ENCODE data around the gene GPHA2. TPM values are rescaled to one million over a fixed set of nuclear protein-coding genes. Genes with fewer than 3 reads are reported as not detected.

Gene GPHA2
- total RNA-seq, 2 experiments from 2014 or later: not detected

- H3K4me3 Mint-ChIP-seq: no peak overlapping the region
- DNase-seq (no peak), ATAC-seq (ENCODE audit: low read depth) (no peak)
- peaks cover 30% of the 10 kb centered on the region for H3K27me3 Mint-ChIP-seq
- no peak overlapping the region for H3K27ac Mint-ChIP-seq
- H3K36me3 Mint-ChIP-seq: no peaks in the 10 kb centered on the region
- no peaks in the 10 kb centered on the region for H3K9me3 Mint-ChIP-seq
- no peaks in the 10 kb centered on the region for H3K4me1 Mint-ChIP-seq
- POLR2A ChIA-PET: no interaction called here
Observed at GRCh38 chr11:64947208-64947814, 11.6 kb upstream of the GPHA2 start.

DNA sequence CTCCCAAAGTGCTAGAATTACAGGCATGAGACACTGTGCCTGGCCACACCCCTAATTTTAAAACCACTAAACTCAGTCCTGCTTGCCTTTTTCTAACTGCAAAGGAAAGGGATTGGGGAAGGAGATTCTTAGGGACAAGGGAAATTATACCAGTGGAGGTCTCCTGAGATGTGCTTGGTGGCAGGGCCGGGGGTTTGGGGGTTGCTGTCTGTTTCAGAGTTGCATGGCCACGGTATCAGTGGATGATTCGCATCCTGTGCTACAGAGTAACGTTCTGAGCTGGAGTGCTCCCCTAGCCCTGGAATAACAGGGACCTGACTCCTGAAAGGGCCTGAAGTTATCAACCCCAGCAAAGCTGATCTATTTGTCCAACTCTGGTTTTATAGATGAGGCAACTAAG lies 846 bp upstream of the GPHA2 start:
- H3K36me3 Mint-ChIP-seq: peaks cover 7% of the 10 kb centered on the region
- no peaks in the 10 kb centered on the region for H3K4me1 Mint-ChIP-seq
- H3K4me3 Mint-ChIP-seq: no peak overlapping the region
- no peak overlapping the region for H3K27ac Mint-ChIP-seq
- POLR2A ChIA-PET: interaction anchor here (1.3 kb wide), 1 partner anchor 12 kb away, joined by 3 read pairs; the partner anchor contains the start of gene PPP2R5B
- H3K27me3 Mint-ChIP-seq: peaks cover 10% of the 10 kb centered on the region
- ATAC-seq (ENCODE audit: low read depth) (no peak), DNase-seq (no peak)
- no peaks in the 10 kb centered on the region for H3K9me3 Mint-ChIP-seq

DNA sequence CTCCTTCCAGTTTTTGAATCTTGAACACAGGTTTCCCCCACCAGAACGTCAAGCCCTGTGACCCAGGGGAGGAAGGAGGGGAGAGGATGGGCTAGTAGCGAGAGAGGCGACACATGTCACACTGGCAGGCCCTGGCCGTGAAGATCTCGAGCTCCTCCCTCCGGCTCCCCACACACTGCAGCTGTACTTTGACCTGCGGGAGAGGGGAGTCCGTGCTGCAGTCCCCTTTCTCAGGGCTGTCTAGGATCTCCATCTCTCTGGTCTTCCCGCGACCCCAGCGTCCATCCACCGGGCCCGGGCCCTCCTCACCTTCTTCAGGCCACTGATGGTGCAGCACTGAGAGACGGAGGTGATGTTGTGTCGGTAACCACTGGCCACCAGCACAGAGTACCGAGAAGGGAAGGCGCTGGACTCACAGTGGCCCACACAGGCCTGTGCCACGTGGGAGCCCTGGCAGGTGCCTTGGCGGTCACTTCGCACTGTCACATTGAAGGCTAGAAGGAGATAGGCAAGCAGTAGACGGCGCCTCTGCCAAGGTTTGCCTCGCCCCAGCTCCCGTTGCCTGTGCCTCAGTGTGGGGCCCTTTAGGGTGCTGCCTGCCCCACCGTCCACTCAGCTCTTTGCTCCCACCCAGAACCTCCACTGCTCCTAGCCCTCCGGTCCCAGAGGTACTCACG lies 873 bp downstream of the GPHA2 start:
- ATAC-seq (ENCODE audit: low read depth) (no peak), DNase-seq (no peak)
- Mint-ChIP-seq H3K27me3 (peaks cover 6% of the 10 kb centered on the region), H3K4me1 (no peaks in the 10 kb centered on the region), H3K4me3 (no peak overlapping the region), H3K36me3 (peaks cover 7% of the 10 kb centered on the region), H3K9me3 (no peaks in the 10 kb centered on the region), H3K27ac (no peak overlapping the region)
- POLR2A ChIA-PET: no interaction called here

DNA sequence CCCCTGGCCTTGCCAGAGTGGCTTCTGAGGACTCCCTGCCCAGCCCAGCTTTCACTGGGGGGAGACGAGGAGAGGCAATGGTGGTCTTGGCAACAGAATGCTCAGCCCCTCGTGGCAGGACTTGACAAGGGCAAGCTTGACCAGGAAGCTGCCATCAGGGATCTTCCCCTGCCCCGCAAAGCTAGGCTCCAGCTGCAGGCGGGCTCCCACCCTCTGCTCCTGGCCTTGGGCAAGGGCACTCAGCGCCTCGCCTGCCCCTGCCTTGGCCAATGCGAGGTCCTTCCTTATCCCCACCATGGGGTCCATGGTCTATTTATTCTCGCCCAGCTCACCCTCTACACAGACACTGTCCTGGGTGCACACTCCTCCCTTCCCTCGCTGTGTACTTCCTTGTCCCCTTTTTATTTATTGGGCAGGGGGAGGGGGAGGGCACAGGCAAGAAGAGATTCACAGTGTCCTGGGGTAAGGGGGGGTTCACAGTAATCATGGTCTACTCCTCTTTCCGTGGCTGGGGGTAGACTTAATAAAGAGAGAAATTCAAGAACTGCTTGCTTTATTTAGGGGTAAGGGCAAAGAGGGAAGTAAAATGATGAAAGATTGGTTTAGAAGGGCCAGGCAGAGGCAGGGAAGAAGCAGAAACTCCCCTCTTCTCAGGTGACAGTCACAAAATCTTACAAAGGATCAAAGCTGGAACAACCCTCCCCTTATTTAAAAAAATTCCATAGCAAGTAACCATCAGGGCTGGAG lies 1.6 kb downstream of the GPHA2 start:
- Mint-ChIP-seq H3K36me3 (peaks cover 10% of the 10 kb centered on the region), H3K27me3 (peaks cover 6% of the 10 kb centered on the region), H3K27ac (no peak overlapping the region), H3K4me3 (no peak overlapping the region), H3K4me1 (no peaks in the 10 kb centered on the region), H3K9me3 (no peaks in the 10 kb centered on the region)
- ATAC-seq (ENCODE audit: low read depth): no peak
- DNase-seq: no peak
- POLR2A ChIA-PET: no interaction called here

GRCh38 chr11:64933213-64933934 lies 2.3 kb downstream of the GPHA2 start:
- H3K36me3 Mint-ChIP-seq: peaks cover 10% of the 10 kb centered on the region
- no peak for DNase-seq
- no peak overlapping the region for H3K4me3 Mint-ChIP-seq
- H3K4me1 Mint-ChIP-seq: no peaks in the 10 kb centered on the region
- H3K27ac Mint-ChIP-seq: peak overlapping the region; percentile 48
- ATAC-seq (ENCODE audit: low read depth): no peak
- peaks cover 4% of the 10 kb centered on the region for H3K27me3 Mint-ChIP-seq
- POLR2A ChIA-PET: no interaction called here
- H3K9me3 Mint-ChIP-seq: no peaks in the 10 kb centered on the region

DNA sequence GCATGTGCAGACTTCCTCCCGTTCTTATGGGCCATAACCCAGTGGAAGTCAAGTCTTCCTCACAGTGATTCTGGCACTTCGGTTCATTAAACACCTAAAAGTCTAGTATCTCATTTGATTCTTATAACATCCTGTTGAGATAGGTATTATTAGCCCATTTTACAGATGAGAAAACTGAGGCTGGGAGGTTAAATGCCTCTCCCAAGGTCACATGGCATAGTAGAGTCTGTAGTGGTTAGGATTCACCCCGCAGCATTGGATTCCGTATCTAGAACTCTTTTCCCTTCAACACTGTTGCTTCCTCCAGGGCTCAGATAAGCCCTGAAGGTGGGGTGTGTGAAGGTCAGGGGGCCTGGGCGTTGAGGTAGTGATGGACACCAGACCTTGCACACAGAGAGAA lies 3.4 kb downstream of the GPHA2 start:
- POLR2A ChIA-PET: no interaction called here
- H3K4me3 Mint-ChIP-seq: no peak overlapping the region
- ATAC-seq (ENCODE audit: low read depth) (no peak), DNase-seq (no peak)
- no peak overlapping the region for H3K27ac Mint-ChIP-seq
- H3K9me3 Mint-ChIP-seq: no peaks in the 10 kb centered on the region
- no peaks in the 10 kb centered on the region for H3K27me3 Mint-ChIP-seq
- H3K36me3 Mint-ChIP-seq: peaks cover 13% of the 10 kb centered on the region
- H3K4me1 Mint-ChIP-seq: no peaks in the 10 kb centered on the region

DNA sequence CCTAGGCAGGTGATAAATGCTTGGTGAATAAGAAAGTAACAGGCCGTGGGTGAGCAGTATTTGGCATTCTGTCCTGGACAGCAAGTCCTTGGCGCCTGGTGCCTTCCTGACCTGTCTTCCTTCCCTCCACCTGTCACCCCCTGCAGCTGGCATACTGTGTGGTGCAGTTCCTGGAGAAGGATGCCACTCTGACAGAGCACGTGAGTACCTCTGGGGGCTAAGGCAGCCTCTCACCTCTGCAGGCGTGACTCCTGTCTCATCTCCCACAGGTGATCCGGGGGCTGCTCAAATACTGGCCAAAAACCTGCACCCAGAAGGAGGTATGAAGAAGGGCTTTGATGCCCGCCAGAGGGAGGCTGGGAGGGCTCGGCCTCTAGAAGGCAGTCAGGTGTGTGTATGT lies 4.4 kb downstream of the GPHA2 start:
- peaks cover under 1% of the 10 kb centered on the region for H3K4me1 Mint-ChIP-seq
- no peak for DNase-seq
- no peak overlapping the region for H3K4me3 Mint-ChIP-seq
- no peaks in the 10 kb centered on the region for H3K27me3 Mint-ChIP-seq
- no peak for ATAC-seq (ENCODE audit: low read depth)
- POLR2A ChIA-PET: interaction anchor here (0.6 kb wide), 1 partner anchor 450 kb away, joined by 4 read pairs; no protein-coding TSS in a partner anchor
- no peaks in the 10 kb centered on the region for H3K9me3 Mint-ChIP-seq
- H3K36me3 Mint-ChIP-seq: peaks cover 14% of the 10 kb centered on the region
- no peak overlapping the region for H3K27ac Mint-ChIP-seq

- Mint-ChIP-seq H3K27ac (no peak overlapping the region), H3K9me3 (no peaks in the 10 kb centered on the region), H3K36me3 (peaks cover 14% of the 10 kb centered on the region), H3K27me3 (no peaks in the 10 kb centered on the region), H3K4me3 (no peak overlapping the region), H3K4me1 (peaks cover 2% of the 10 kb centered on the region)
- ATAC-seq (ENCODE audit: low read depth): no peak
- POLR2A ChIA-PET: no interaction called here
- DNase-seq: no peak
Observed at GRCh38 chr11:64930340-64930739, 5.4 kb downstream of the GPHA2 start.

DNA sequence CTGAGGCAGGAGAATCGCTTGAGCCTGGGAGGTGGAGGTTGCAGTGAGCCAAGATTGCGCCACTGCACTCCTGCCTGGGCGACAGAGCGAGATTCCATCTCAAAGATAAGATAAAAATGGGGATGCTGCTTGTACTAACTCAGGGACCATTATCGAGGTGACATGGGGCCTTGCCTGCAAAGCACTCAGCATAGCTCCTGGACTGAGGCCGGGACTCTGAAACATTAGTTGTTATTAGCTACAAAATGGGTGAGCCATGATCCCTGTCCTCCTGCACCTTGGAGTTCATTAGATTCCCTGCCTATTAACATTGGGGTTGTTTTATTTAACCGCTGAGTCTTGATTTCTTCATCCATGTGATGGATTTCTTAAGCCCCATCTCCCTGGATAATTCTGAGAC lies 6.1 kb downstream of the GPHA2 start:
- Mint-ChIP-seq H3K4me3 (no peak overlapping the region), H3K27ac (no peak overlapping the region), H3K9me3 (no peaks in the 10 kb centered on the region), H3K4me1 (peaks cover 7% of the 10 kb centered on the region), H3K36me3 (peaks cover 14% of the 10 kb centered on the region), H3K27me3 (no peaks in the 10 kb centered on the region)
- POLR2A ChIA-PET: no interaction called here
- no peak for ATAC-seq (ENCODE audit: low read depth)
- no peak for DNase-seq

DNA sequence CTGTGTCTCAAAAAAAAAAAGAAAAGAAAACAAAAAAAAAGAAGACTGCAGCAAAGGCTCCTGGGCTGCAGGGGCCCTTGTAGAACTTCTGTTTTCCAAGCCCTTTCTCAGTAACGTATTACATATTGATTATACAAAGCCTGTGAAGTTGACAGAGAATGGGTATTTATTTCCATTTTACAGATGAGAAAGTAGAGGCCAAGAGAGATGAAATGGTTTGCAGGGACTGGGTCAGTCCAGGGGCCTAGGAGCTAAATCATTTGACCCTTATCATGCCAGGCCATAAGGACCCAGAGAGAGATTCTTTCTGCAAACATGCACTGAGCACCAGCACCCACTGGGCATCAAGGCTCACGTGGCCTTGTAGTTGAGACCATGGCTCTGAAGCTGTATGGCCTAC lies 6.7 kb downstream of the GPHA2 start:
- no peak for DNase-seq
- Mint-ChIP-seq H3K4me1 (peaks cover 10% of the 10 kb centered on the region), H3K4me3 (no peak overlapping the region), H3K36me3 (peaks cover 13% of the 10 kb centered on the region), H3K9me3 (no peaks in the 10 kb centered on the region), H3K27ac (no peak overlapping the region), H3K27me3 (no peaks in the 10 kb centered on the region)
- POLR2A ChIA-PET: no interaction called here
- no peak for ATAC-seq (ENCODE audit: low read depth)

DNA sequence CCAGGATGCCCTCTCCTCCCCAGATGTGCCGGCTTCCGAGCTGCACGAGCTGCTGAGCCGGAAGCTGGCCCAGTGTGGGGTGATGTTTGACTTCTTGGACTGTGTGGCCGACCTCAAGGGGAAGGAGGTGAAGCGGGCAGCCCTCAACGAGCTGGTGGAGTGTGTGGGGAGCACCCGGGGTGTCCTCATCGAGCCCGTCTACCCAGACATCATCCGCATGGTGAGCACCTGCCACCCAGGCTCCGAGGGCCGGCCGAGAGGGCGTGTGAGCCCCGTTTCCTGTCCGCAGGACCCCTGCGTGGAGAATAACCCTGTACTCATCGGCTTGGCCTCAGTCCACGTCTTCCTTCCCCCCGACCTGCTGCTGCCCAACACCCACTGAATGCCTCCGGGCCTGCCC lies 9.0 kb downstream of the GPHA2 start:
- H3K27ac Mint-ChIP-seq: no peak overlapping the region
- H3K4me1 Mint-ChIP-seq: peaks cover 11% of the 10 kb centered on the region
- ATAC-seq (ENCODE audit: low read depth): no peak
- H3K27me3 Mint-ChIP-seq: no peaks in the 10 kb centered on the region
- POLR2A ChIA-PET: no interaction called here
- H3K36me3 Mint-ChIP-seq: peaks cover 7% of the 10 kb centered on the region
- no peaks in the 10 kb centered on the region for H3K9me3 Mint-ChIP-seq
- no peak for DNase-seq
- peak overlapping the region; percentile 22 for H3K4me3 Mint-ChIP-seq

DNA sequence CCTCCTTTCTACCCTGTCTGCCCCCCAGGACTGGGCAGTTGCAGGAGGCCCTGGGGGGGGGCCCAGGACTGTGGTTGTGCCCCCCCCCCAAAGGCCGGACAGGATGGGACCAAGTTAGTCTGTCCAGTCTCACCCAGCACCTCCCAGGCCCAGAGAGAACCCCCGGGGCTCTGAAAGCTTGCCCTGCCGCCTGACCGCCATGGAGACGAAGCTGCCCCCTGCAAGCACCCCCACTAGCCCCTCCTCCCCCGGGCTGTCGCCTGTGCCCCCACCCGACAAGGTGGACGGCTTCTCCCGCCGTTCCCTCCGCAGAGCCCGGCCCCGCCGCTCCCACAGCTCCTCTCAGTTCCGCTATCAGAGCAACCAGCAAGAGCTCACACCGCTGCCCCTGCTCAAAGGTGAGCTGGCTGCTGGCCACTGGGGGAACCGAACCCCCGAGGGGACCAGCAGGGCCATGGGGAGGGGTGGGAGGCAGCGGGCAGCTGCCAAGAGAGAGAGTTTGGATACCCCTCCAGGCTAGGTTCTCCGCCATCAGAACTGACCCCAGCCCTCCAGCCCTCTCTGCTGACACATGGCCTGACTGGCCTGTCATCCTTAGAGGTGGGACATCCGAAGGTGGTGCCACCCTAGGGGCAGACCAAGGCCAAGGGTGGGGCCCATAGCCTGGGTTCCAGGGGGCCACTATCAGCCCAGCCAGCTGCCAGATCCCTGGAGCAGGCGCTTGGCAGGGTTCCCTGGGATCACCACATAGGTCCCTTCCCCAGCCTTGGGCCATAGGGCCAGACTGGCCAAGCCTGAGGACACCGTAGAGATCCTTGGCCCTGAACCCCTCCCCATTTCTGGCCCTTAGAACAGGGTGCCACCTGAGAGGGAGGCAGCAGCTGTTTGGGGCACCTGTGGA lies 9.9 kb downstream of the GPHA2 start:
- DNase-seq: no peak
- Mint-ChIP-seq H3K36me3 (peaks cover 7% of the 10 kb centered on the region), H3K4me1 (peaks cover 11% of the 10 kb centered on the region), H3K4me3 (peak overlapping the region; percentile 97), H3K27me3 (no peaks in the 10 kb centered on the region), H3K27ac (no peak overlapping the region), H3K9me3 (no peaks in the 10 kb centered on the region)
- POLR2A ChIA-PET: interaction anchor here (1.0 to 1.5 kb wide), 5 partner anchors 24 to 115 kb away, joined by 3 read pairs; partner anchors contain the start of genes ARL2, MAJIN, MEN1 and SAC3D1
- ATAC-seq (ENCODE audit: low read depth): no peak

Measured in activated naive CD8-positive, alpha-beta T cell treated with anti-CD3 and anti-CD28 coated beads, Interleukin-2, amount 10 ng/mL, durations not matched to agents 7 days and 5 days (primary cell).